Measurements from ENCODE around the gene KEL.

GRCh38 chr7:142950235-142950634, 11.9 kb downstream of the KEL start:
- no peak for TF ChIP-seq FOS (IDR thresholded peaks at IDR 0.05; ENCODE audit: borderline replicate concordance, insufficient read depth, low read length)
- no peak for TF ChIP-seq CTCF (IDR thresholded peaks at IDR 0.05; ENCODE audit: extremely low read depth in 1 of 2, insufficient read depth in 1 of 2, low read depth in 1 of 2, low read length in 2 of 2)
- no peak for TF ChIP-seq EZH2 (IDR thresholded peaks at IDR 0.05; ENCODE audit: borderline replicate concordance, low read depth, low read length, severe bottlenecking)
- no peak for TF ChIP-seq POLR2AphosphoS5 (IDR thresholded peaks at IDR 0.05; ENCODE audit: insufficient read depth, low read depth, low read length)
- TF ChIP-seq, protein P1, sequence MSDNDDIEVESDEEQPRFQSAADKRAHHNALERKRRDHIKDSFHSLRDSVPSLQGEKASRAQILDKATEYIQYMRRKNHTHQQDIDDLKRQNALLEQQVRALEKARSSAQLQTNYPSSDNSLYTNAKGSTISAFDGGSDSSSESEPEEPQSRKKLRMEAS (IDR thresholded peaks at IDR 0.05; ENCODE audit: insufficient read depth, insufficient read length): no peak
- TF ChIP-seq MYC (IDR thresholded peaks at IDR 0.05; ENCODE audit: low read depth, low read length): no peak
